Type B pancreatic cell (in vitro differentiated cells): ENCODE data around the gene NDUFS2. TPM values are rescaled to one million over a fixed set of nuclear protein-coding genes. Genes with fewer than 3 reads are reported as not detected.
A peak's percentile ranks its signal among the peaks of the same experiment; 100 is the strongest.

Source experiments
- DNase-seq: peaks from one replicate; pipeline ENCODE4 v3.0.0; 2021; ENCODE audit warnings: mixed read lengths; ENCODE audit not compliant: unreplicated experiment; ENCODE audit errors: extremely low spot score
- H3K27ac Mint-ChIP-seq: 2 replicates; pipeline ENCODE4 v1.8.0; 2021; ENCODE audit warnings: mild to moderate bottlenecking, mixed read lengths
- H3K27me3 Mint-ChIP-seq: 2 replicates; pipeline ENCODE4 v1.8.0; 2021; ENCODE audit warnings: mixed read lengths
- H3K36me3 Mint-ChIP-seq: 2 replicates; pipeline ENCODE4 v1.8.0; 2021; ENCODE audit warnings: mixed read lengths
- H3K4me1 Mint-ChIP-seq: one replicate; pipeline ENCODE4 v1.8.0; 2021; ENCODE audit warnings: mixed read lengths; ENCODE audit not compliant: unreplicated experiment
- H3K4me3 Mint-ChIP-seq: 2 replicates; pipeline ENCODE4 v1.8.0; 2021; ENCODE audit warnings: mild to moderate bottlenecking, mixed read lengths
- H3K9me3 Mint-ChIP-seq: 2 replicates; pipeline ENCODE4 v1.8.0; 2021; ENCODE audit warnings: mixed read lengths
- CTCF ChIP-seq: fragments of 200-600 bp; sonication (generic); conservative IDR thresholded peaks from 2 replicates; pipeline ENCODE4 v1.5.0; 2021; ENCODE audit warnings: antibody characterized with exemption, mild to moderate bottlenecking
- long read RNA-seq: library from polyadenylated mRNA; unstranded; transcript quantifications from one replicate; pipeline ENCODE4 v2.0.0, GENCODE V29; 2020
- total RNA-seq: library from RNA; stranded (reverse); gene quantifications from 2 replicates; pipeline ENCODE4 v1.2.1, GENCODE V29; 2021; ENCODE audit warnings: low replicate concordance

The NDUFS2 gene
- 93.1 and 97.4 TPM in 2 replicates for total RNA-seq
- long read RNA-seq, partial matches to known transcripts = 827 of 876 reads
- long read RNA-seq, other reads (novel, unspliced or antisense) = 46 of 876 reads

DNA sequence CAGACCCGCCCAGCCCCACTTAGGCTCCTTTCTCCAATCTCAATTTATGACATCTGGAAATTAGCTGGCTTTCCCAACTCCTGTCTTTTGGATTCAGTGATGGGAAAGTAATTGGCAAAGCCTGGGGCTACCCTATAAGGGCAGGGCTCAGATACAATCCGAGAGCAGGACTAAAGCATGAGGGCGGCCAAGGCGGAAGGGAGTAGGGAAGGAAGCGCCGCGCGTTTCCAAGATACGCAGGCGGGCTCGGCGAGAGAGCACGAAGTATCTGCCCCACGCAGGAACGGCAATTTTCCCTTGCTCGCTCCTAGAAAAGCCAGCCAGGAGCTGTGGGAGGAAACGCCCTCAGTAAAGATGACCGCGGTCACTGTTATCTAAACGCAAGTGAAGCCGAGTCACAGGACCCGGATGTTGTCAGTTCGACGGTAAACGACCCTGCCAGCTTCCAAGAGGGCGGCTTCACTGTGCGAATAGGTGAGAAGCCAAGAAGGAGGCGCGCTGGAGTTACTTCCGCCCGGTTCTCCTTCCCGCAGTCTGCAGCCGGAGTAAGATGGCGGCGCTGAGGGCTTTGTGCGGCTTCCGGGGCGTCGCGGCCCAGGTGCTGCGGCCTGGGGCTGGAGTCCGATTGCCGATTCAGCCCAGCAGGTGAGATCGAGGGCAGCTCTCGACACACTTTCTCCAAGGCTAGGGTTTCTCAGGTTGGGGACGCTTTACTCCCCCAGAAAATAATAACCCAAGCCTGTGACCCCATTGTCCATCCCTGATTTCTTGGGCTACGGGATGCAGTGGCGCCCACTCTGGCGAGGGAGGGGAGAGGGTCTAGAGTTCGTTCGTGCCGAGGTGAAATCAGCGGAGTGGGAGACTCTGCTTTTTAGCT is at the start of gene NDUFS2:
Gene NDUFS2 (plus strand): TSS at position 532 of the 877 bp plus-strand sequence. CDS start 19 bp downstream, at position 551.
- H3K4me3 Mint-ChIP-seq = peak within 1 kb of the TSS; percentile 96
- H3K36me3 Mint-ChIP-seq = peaks cover 17% of the 10 kb centered on the region
- no peaks in the 10 kb centered on the region for H3K9me3 Mint-ChIP-seq
- H3K4me1 Mint-ChIP-seq = peaks cover 42% of the 10 kb centered on the region
- peak; percentile 94 for DNase-seq
- peak; percentile 46 for TF ChIP-seq CTCF
- peaks cover 9% of the 10 kb centered on the region for H3K27me3 Mint-ChIP-seq
- H3K27ac Mint-ChIP-seq = peak within 1 kb of the TSS; percentile 97

DNA sequence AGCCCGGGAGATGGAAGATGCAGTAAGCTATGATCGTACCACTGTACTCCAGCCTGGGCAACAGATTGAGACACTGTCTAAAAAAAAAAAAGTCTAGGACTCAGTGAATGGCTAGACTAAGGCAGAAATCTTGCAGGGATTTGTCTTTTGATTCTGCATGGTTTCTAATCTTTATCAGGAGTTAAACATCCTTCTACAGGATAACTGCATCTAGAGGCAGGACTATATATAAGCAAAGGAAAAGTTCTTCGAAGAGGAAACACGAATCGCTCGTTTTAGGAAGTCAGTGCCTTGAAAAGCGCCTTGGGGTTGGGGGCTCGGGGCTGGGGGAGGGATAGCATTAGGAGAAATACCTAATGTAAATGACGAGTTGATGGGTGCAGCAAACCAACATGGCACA is 49.0 kb upstream of the NDUFS2 start:
- TF ChIP-seq CTCF = no peak
- DNase-seq = no peak
- no peaks in the 10 kb centered on the region for H3K36me3 Mint-ChIP-seq
- H3K4me3 Mint-ChIP-seq = peak overlapping the region; percentile 99
- no peaks in the 10 kb centered on the region for H3K27me3 Mint-ChIP-seq
- H3K4me1 Mint-ChIP-seq = peaks cover 19% of the 10 kb centered on the region
- H3K9me3 Mint-ChIP-seq = no peaks in the 10 kb centered on the region
- H3K27ac Mint-ChIP-seq = peak overlapping the region; percentile 100

GRCh38 chr1:161153682-161154337 is 48.4 kb upstream of the NDUFS2 start, which contains the start of gene UFC1:
TSS of gene UFC1 (plus strand) at chr1:161153978. CDS start at chr1:161153998, 20 bp downstream.
- H3K4me3 Mint-ChIP-seq = peak within 1 kb of the TSS; percentile 99

GRCh38 chr1:161157867-161158266 is 44.3 kb upstream of the NDUFS2 start:
- H3K4me1 Mint-ChIP-seq = peaks cover 41% of the 10 kb centered on the region
- no peaks in the 10 kb centered on the region for H3K9me3 Mint-ChIP-seq
- no peak for TF ChIP-seq CTCF
- H3K36me3 Mint-ChIP-seq = peaks cover 1% of the 10 kb centered on the region
- peak overlapping the region; percentile 95 for H3K4me3 Mint-ChIP-seq
- no peak for DNase-seq
- H3K27ac Mint-ChIP-seq = peak overlapping the region; percentile 93
- H3K27me3 Mint-ChIP-seq = no peaks in the 10 kb centered on the region

More at GRCh38 chr1:161153682-161154337, 48.4 kb upstream of the NDUFS2 start, which contains the start of gene UFC1:
- DNase-seq = no peak
- no peak for TF ChIP-seq CTCF
- peaks cover 22% of the 10 kb centered on the region for H3K4me1 Mint-ChIP-seq
- H3K27ac Mint-ChIP-seq = peak within 1 kb of the TSS; percentile 100
- no peaks in the 10 kb centered on the region for H3K9me3 Mint-ChIP-seq
- H3K36me3 Mint-ChIP-seq = no peaks in the 10 kb centered on the region
- no peaks in the 10 kb centered on the region for H3K27me3 Mint-ChIP-seq

GRCh38 chr1:161158316-161159010 is 43.7 kb upstream of the NDUFS2 start:
- H3K4me1 Mint-ChIP-seq = peaks cover 47% of the 10 kb centered on the region
- DNase-seq = no peak
- peak overlapping the region; percentile 93 for H3K27ac Mint-ChIP-seq
- TF ChIP-seq CTCF = no peak
- peaks cover 7% of the 10 kb centered on the region for H3K36me3 Mint-ChIP-seq
- no peaks in the 10 kb centered on the region for H3K27me3 Mint-ChIP-seq
- peak overlapping the region; percentile 95 for H3K4me3 Mint-ChIP-seq
- no peaks in the 10 kb centered on the region for H3K9me3 Mint-ChIP-seq
